ENCODE results near the gene MLLT3.

MLLT3 gene

DNA sequence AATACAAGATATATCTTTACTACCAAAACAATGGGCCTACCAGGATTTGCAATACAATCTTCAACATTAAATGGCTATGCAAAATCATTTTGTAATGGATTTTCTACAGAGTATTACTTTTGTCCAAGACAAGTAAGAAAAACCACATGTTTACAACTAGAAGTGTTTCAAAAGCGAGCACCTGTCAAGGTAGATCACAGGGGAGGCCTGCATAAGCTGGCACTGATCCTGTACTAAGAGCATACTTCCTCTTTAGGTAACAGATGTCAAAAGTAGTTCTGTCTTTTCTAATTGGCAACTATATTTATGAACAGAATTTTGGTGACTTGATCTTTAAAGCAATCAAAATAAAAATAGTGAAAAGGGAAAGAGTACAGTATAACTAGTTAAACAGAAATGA is 249.0 kb downstream of the MLLT3 start:
- DNase-seq: no peak

DNA sequence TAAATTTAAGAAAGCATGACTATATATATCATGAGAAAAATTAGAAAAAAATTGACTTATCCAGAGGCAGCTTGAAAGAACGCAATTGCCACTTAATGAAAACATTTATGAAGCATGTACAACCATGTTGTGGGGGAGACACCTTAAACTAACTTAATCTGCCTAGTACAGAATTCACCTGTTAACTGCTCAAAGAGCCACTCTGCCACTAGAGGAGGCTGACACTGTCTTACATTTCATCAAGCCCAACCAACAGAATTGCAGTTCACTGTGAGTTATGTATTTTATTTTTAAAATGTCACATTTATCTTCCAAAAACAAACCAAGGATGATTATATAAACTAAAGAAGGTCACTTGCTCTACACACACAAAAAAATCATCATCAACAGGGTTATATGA is 252.9 kb downstream of the MLLT3 start:
- DNase-seq: no peak

DNA sequence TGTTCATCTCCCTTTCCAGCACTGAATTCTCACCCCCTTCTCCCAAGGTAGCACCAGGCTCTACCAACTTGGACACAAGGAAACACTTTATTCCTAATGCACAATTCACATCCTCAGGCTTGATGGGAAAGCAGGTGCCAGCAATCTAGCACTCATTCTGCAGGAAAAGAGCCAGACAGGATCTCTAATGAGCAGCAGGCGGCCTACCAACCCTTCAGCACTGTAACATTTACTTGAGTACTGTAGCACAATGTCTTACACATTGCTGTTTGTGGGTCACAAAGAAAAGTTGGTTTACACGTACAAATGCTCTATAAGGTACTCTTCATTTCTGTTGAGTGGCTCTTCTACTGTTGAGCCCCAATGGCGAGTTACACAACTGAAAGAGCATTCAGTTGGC is 254.4 kb downstream of the MLLT3 start:
- DNase-seq: no peak

DNA sequence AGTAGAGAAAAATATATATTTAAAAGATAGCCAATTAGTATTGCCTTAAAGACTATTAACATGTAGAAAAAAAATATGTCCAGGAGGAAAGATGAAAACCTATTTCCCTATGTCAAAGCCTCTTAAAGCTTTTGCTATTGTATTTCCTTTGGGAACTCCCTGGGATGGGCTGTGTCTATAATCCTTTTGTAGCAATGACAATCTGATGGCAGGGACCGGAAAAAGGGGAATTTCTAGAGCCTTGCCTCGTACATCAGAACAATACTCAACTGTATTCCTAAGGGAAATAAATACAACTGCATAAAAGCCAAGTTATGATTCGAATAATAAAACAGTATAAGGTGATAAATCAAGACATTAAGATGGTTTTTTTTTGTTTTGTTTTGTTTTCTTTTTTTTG is 257.3 kb downstream of the MLLT3 start:
- DNase-seq: no peak

DNA sequence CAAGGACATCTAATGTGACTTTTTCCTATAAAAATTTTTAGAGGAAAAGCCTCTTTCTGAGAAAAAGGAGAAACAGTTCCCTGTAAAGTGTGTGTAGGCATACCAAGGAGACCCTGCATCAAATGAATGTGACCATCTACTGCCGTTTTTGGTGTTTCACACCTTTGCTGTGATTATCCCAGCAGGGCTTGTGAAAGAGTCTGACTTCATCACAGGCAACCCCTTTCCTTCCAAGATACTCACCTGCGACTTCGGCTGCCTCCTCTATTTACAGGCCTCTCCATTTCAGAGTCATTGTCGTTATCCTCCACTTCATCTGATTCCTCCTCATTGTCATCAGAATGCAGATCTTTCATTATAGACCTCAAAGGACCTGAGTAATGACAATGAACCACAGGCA is 259.1 kb downstream of the MLLT3 start:
- DNase-seq: no peak

DNA sequence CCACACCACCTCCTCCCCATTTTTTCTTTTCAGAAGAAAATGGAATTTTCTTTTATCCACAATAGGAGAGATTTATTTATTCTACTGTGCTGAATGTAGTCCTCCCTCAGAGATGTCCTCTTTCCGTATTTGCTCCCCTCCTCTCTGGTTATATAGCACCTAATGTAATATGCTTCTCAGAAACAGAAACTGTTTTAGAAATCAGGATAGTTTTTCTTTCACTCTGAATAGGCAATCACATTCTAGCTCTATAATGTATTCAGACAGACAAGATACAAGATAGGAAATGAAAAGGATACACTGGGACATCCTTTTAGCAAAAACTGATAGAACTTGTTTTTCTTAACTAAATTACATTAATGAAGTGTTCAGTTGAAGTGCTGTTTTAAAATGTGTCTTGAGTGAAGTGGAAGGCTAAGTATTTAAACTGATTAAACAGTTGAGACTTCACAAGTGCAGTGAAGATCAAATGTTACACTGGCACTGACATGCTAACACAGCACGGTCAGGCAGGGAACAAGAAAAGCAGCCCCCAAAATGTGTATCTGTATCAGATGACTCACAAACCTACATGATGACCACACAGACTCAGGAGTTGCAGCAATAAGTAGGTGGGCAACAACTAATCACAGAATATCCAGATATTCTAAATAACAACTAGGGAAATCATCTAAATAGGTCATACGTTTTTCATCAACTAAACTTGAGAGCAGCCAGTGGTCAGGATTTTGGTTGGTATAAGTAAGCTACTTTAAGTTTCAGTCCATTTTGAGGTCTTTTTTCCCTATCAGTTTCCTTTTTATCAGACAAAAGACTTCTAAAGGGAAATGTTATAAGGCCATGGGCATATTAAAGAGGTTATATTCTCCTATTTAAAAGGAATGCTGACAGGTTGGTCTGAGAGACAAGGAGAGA is 260.4 kb downstream of the MLLT3 start:
- no peak for DNase-seq

DNA sequence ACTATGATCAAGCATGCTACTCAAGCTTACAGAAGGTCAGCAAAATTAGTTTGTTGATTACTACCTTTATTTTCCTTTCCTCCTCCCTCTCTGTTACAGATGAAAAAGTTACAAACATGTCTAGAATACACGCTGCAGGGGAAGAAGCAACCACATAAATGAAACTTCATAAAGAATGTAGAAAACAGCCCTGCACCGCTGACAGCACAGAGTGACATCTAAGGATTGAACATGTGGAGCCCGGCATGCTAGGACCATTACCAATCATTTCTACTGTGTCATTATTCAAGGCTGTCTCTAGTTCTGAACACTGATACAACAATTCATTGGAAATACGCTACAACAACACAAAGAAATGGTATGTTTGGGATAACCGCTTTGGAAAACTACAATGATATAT is 261.1 kb downstream of the MLLT3 start:
- DNase-seq: no peak

DNA sequence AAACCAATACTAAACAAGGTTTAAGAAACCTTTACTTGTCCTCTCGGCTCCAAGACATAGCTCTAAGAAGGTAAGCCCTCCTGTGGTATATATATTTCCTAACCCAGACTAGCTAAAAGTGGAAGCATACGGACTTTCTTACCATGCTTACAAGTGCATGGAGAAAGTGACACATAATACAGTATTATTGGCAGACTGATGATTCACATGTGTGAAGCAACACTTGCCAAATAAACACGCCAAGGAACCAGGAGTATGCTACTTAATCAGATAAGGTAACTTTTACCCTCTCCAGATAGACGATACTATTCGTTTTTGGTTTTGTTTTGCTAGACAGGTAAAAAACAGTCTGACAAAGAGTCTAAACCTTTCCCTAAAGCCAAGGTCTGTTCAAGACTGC is 264.1 kb downstream of the MLLT3 start:
- no peak for DNase-seq

DNA sequence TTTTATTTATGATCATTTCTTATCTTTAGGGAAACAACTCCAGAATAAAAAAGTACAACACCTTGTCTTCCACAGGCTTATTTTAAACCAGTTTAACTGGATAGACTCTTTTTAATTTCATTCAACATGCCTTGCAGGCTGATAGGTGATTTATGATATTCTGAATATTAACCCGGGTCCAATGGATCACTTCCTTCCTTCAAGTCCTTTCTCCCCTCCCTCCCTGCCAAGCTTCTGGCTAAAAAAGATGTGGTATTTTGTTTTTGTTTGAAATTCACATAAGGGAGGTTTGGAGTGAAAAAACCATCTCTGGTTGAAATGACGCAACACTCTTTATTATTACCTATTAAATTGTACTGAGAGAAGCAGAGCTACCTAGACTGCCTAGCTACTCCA is 265.3 kb downstream of the MLLT3 start:
- DNase-seq: no peak

DNA sequence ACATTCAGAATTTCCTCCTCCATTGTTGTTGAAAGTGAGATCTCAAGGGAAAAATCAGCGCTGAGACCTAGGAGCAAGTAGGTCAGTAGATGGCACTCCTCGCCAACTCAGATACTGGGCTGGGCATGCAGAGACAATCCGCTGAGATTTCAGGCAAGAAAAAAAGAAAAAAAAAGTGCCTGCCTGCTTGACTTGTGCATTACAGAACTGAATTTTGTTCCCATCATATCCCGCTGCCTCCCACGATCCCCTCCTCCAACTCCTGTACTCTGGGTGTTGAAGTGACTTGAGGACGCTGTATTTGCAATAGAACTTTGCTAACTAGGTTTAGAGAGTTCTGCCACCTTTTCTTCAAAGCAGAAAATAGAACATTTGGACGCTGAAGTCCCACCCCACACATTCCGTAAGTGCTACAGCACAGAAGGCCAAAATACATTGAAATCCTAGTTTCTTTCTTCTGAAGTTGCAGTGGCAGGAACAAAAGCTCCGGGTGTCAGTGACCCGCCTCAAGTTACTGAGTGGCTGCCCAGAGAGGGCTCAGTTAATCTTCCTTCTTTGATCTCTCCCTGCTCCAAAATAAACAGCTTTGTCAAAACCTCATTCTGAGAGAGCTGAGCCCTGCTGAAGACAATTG is 265.8 kb downstream of the MLLT3 start:
- DNase-seq: peak; percentile 59

DNA sequence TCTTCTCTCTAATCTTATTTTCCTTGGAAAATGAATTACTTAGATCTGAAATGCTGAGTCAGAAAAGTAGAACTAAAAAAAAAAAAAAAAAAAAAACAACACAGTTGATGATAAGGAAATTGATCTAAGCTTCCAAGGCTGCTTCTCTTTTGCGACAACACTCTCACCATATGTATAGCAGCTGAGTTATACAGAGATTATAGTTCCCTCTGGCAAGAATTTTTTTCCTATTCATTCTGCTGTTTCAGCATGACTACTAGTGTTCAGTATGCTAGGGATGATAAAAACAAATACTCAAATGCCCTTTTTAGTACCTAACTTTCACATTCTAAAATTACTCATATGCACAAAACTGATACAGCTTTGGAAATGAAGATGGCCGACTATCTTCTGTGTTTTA is 267.3 kb downstream of the MLLT3 start:
- DNase-seq: no peak

DNA sequence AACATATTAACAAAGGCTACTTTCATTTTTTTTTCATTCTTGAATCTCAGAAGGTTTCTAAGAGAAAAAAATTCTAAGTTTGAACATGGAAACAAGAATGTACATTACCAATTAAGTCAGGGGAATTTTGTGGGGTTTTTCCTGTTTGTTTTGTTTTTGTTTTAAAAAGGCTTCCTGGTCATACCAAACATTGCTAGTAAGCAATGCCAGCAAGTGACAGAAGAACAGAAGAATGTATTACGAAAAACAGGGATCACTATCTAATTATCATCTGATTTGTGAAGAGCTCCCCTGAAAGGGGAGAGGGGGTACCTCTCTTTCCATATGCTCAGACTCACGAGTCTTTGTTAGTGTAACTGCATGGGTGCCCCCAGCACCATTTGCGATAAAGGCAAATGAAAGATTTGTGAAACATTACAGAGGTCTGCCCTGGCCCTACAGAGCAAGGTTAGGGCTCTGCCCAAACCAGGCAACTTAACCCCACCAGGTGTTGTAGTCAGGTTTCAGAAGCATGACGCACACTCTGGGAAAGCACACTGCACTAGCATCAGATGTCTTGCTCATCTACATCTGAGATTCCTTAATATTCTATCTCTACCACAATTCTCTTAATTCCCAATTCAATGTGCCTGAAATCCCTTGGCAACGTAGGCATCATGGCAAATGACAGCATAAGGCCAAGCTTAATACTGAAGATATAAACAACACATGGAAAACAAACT is 268.2 kb downstream of the MLLT3 start:
- DNase-seq: no peak

DNA sequence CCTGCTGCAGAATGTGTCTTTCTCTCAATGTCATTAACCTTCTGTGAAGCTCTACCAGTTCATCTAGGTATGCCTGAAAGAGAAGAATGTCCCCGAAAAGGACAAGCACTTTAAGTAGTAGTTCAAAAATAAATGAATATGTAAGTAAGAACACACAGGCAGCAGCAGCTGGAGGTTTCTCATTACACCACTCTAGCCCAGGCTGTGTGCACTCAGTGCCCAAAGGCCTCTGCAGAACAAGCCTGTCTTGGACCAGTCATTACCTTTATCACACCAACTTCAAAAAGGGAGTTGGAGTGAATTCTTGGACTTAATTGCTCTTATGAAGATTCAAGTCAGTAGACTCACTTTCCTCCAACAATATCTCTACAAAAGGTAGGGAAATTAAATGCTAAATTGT is 268.8 kb downstream of the MLLT3 start:
- no peak for DNase-seq

DNA sequence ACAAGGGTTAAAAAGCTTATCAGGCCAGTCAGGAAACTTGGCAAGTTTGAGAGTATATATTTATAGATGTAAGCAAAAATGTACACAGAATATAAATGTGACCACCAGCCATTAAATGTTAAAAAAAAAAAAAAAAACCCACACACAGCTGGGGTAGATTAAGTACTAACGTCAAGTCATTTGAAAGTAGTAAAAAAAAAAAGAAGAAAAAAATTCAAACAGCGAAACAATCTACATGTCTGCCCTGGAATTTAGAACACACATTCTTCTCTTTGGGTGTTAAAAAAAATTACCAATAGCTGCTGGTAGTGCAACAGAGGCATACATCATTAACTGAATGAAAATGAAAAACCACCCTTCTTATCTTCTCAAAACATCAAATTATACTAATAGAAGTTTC is 269.7 kb downstream of the MLLT3 start:
- DNase-seq: no peak

DNA sequence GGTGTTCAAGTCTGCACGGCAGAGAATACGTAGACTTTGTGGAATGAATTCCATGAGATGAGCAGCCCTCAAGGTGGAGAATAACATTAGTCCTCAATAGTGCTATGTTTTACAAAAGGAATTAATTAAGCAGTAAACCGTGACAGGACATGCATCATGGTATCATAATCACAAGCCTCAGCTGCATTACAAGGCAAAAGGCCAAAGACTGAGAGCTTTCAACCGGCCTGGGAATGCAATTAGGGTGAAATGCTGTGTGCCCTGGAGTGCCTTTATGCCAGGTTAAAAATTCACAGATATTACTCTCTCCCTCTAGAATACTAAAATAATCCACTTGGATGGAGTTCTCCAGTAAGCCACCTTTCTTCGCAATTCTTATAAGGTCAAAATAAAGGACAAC is 270.6 kb downstream of the MLLT3 start:
- DNase-seq: no peak

DNA sequence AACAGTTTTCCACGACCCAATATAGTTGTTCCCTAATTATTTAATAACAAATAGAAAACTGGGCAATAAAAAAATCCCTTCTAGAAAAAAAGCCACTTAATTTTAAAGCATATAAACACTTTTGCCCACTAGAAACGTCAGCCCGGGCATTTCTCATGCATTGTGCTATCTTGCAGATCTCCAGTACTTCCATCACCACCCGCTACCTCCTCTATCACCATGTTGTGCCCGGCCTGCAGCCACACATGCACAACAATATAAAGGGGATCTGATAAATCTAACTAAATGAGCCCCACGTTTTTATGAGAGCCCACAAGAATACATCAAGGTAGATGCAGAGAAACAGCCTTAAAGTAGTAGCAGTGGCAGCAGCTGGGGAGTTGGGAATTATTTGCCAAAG is 272.7 kb downstream of the MLLT3 start:
- no peak for DNase-seq

DNA sequence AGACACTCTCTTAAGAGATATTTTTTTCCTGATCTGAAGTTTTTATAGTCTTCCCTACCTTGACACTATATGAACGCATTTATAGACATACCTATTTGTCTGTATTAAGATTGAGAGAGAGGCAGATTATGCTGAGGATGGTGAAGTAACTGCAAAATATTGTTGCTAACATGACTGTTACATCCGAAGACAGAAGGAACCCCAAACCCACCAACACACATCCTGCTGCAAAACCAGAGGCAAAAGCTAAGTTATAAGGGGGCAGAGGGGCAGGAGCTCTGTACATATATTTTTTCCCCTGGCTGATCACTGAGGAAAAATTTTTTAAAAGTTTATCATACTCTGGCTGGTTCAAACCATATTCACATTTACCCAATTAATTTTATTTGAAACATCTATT is 279.0 kb downstream of the MLLT3 start:
- no peak for DNase-seq

DNA sequence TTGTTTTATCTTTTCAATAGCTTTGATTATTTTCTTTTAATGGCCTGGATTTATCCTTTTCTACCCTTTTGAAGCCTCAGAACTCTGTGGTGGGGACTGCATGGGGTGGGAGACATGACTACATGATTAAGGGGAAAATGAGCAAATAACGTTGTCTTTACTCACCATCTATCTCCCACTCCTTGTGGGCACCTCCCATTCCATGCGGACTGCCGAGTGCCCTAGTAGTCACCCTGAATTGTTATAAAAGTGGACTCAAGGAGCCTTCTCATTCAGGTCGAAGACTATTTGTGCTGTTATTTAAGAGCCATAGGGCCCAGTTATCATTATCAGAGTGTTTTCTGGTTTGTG is 281.8 kb downstream of the MLLT3 start:
- DNase-seq: no peak

DNA sequence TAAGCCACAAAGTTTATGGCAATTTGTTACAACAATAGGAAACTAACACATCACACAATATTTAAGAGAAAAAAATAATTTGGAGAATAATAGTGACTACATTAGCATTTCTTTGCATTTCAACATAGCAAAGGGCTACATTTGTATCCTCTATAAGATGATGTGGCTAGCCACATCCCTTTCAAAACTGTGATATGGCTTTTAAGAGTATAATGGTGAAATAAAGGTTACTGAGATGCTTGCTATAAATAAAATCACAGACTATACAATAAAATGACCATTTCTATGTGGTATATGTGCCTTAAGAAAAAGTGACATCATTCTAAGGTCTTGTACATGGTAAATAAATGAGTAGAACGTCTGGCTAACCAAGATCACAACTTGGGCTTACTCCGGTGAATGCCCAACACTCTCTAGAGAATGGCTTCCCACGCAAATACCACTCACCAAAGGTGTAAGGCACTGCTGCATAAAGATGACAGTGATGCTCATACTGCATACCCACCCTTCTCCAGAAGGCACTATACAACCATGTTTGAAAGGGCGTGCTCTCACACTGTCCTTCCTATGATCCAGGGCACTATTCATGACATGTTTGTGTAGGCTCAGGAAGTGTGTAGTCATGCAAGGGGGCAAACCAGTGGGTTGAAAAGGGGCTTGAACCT is 286.5 kb downstream of the MLLT3 start:
- DNase-seq: no peak

DNA sequence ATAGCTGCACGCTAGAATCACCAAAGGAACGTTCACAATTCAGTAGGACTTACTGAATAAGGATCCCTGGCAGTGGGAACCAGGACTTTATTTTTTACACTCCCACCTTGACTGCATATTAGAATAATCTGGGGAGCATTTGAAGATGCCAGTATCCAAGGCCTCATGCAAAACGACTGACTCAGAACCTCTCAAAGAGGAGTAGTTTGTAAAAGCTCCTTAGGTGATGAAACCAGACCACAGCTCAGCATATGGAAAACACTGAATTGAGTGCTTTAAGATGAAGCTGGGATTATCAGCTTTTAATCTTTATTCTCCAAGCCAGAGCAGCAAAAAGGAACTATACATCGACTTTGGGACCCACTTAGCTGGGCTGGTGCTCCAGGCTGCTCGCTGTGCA is 288.3 kb downstream of the MLLT3 start:
- DNase-seq: no peak

DNA sequence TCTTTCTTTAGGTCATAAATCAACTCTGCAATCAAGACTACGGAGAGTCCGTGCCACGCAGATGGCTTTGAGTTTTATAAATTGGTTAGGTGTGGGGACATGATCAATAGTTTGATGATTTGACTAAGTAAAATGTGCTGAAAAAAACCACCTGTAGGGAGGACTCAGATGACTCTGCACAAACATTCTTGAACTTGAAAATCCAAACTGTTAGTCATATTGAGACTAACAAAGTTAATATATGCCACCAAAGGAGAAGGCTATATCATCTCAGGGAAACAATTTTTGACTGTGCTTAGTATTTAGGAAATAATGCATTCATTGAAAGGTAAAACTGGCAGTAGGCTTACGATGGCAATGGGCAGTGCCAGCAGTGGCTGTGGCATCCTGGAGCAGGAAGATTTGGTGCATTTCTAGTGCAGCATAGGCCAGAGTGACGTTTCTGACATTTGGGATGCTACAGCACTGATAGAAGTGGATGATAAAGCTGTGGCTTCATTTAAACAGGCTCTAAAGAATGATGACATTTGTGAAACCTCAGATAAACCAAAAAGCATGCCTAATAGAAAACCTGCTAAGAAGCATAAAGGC is 291.1 kb downstream of the MLLT3 start:
- no peak for DNase-seq

DNA sequence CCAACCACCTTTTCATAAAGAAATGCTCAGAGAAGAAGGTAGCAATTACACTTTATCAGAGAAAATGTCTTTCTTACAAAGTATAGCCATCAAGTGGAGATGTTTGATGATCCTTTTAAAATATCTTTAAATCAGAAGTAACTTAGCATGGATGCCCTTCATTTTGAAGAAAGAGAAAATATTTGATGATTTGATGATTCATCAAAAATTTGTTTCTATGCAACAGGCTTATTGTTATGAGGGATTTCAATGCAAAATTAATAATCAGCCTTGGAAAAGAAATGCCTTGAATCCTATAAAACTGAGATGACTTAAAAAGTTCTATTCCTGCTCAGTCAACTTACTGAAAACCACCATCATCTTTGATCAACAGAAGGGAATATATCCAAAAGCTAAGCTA is 291.6 kb downstream of the MLLT3 start:
- DNase-seq: no peak

DNA sequence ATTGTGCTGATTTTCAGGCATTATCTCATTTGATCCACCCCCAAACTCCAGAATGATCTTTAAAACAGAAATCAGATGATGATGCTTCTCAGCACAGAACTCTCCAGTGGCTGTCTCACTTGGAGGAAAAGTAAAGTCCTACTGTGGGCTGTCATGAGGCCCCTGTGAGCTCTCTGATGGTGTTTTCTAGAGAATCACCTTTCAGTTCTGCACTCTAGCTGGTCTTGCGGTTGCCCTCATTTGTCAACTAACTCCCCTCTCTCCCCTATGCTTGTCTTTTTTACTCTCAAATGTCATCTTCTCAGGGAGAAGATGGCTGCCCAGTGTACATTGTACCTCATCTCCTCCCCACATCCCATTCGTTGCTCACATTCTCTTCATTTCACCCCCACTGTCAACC is 295.8 kb downstream of the MLLT3 start:
- DNase-seq: no peak
